AG04450 (cell line): ENCODE data around the gene CLVS2. TPM values are rescaled to one million over a fixed set of nuclear protein-coding genes. Genes with fewer than 3 reads are reported as not detected.

Experiments used
- CTCF ChIA-PET: fragments of 300-600, 350-600 bp; formaldehyde crosslinking; extraction: SDS; loops from one replicate; lab custom pipeline; 2022; ENCODE audit warnings: antibody characterized with exemption, inconsistent platforms; lab: Charles Lee
- POLR2A ChIA-PET: fragments of 350-600 bp; formaldehyde crosslinking; extraction: SDS; loops from one replicate; lab custom pipeline; 2021; ENCODE audit warnings: antibody characterized with exemption, inconsistent platforms; lab: Yijun Ruan, JAX
- DNase-seq: peaks from one replicate; pipeline ENCODE4 v3.0.0-alpha.2; 2011; ENCODE audit warnings: low read depth, low spot score
- H3K27ac ChIP-seq: one replicate; pipeline ENCODE4 v1.5.1; 2012; ENCODE audit warnings: low read depth, low read length, control low read depth
- H3K27me3 ChIP-seq: one replicate; pipeline ENCODE4 v1.6.0; 2012; ENCODE audit warnings: low read length; ENCODE audit not compliant: control insufficient read depth, insufficient read depth
- H3K4me3 ChIP-seq: 2 replicates; pipeline ENCODE4 v1.5.1; 2011; ENCODE audit warnings: mild to moderate bottlenecking, low read depth, low read length, control low read depth
- H3K9me3 ChIP-seq: 2 replicates; pipeline ENCODE4 v1.5.1; 2012; ENCODE audit warnings: low read length; ENCODE audit not compliant: control insufficient read depth, insufficient read depth
- polyA plus RNA-seq: library from polyadenylated mRNA; depleted of rRNA; stranded (reverse); fragments of >200 nt; gene quantifications from 2 replicates; pipeline ENCODE4 v1.2.3, GENCODE V29; 2011
- TF ChIP-seq, protein P1 (sequence below): IDR thresholded peaks from 2 replicates; pipeline ENCODE4 v1.5.1; 2011; ENCODE audit warnings: low read depth, low read length, control low read depth, inconsistent platforms

CLVS2 gene
- polyA plus RNA-seq, 1 experiment = not detected

DNA sequence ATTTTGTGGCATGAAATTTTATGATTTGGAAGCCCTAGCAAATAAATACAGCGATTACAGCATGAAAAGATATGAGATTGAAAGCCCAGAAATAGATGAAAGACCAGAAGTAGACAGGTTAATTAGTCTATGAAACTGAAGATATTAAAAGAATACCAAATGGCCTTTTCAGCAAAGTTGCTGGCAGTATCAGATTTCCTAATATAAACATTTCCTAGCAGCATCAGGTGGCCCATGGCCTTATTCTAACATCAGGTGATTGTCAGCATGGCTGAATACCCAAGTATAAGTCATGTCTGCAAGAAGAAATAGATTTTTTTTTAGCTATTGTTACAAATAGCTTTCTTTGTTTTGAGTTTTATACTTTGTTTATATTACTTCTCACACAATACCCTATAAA is 93.2 kb downstream of the CLVS2 start:
- TF ChIP-seq, protein P1, sequence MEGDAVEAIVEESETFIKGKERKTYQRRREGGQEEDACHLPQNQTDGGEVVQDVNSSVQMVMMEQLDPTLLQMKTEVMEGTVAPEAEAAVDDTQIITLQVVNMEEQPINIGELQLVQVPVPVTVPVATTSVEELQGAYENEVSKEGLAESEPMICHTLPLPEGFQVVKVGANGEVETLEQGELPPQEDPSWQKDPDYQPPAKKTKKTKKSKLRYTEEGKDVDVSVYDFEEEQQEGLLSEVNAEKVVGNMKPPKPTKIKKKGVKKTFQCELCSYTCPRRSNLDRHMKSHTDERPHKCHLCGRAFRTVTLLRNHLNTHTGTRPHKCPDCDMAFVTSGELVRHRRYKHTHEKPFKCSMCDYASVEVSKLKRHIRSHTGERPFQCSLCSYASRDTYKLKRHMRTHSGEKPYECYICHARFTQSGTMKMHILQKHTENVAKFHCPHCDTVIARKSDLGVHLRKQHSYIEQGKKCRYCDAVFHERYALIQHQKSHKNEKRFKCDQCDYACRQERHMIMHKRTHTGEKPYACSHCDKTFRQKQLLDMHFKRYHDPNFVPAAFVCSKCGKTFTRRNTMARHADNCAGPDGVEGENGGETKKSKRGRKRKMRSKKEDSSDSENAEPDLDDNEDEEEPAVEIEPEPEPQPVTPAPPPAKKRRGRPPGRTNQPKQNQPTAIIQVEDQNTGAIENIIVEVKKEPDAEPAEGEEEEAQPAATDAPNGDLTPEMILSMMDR = no peak
- Histone ChIP-seq H3K4me3 (no peak overlapping the region), H3K27me3 (no peaks in the 10 kb centered on the region), H3K27ac (no peak overlapping the region), H3K9me3 (no peaks in the 10 kb centered on the region)
- ChIA-PET CTCF (no interaction called here), POLR2A (no interaction called here)
- DNase-seq = no peak

DNA sequence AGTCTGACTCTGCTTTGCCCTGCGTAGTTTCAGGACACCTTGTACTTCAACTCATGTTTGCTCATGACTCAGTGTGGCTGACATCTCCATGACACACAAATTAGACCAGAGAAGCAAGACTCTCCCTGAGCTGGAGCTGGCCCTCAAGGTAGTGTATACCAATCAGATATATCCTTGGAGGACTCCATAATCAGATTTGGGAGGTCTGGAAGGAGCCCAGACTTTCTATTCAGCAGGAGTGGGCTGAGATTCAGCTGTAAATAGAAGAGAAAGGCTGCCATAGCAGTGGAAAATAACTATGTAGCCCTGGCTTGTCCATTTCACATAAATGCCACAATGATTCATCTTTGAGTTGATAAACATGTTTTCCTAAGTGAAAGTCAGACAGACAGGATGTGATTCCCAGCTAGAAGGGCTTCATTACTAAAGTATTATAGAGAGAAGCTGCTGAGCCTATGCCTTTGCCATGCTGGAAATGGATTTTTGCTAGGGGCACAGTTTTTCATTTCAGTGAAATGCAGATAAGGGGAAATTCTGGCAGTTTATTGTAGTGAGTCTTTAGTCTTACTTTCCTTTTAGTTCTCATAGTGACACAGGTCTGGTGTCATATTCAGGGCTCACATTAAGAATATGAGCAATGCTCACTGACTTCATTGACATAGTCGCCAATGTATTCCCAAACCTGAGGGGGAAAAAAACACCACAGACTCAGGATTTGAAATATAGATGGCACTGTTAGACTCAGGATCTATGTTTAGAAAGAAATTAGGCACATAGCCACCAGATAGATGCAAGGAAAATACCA is 95.3 kb downstream of the CLVS2 start:
- no peak for DNase-seq
- ChIA-PET CTCF (no interaction called here), POLR2A (no interaction called here)
- Histone ChIP-seq H3K27me3 (no peaks in the 10 kb centered on the region), H3K27ac (no peak overlapping the region), H3K4me3 (no peak overlapping the region), H3K9me3 (no peaks in the 10 kb centered on the region)
- TF ChIP-seq, protein P1 = no peak

DNA sequence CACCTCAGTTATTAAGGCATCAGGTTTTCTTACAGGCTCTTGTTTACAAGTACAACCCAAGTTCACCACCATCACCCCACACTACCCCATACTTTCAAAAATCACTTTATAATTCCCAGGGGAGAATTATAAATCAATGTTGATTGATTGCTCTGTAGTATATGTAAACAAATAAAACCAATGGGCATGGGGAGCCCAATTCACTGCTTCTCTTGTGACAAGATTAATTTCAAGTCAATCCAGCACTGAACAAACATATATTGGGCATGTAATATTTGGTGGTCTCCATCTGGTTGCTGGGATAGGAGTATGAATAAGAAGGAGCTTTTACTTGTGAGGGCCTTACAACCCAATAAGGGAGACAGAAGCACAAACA is 95.8 kb downstream of the CLVS2 start:
- TF ChIP-seq, protein P1 = no peak
- no peak for DNase-seq
- Histone ChIP-seq H3K9me3 (no peaks in the 10 kb centered on the region), H3K4me3 (no peak overlapping the region), H3K27me3 (no peaks in the 10 kb centered on the region), H3K27ac (no peak overlapping the region)
- POLR2A ChIA-PET = no interaction called here
- CTCF ChIA-PET = no interaction called here

DNA sequence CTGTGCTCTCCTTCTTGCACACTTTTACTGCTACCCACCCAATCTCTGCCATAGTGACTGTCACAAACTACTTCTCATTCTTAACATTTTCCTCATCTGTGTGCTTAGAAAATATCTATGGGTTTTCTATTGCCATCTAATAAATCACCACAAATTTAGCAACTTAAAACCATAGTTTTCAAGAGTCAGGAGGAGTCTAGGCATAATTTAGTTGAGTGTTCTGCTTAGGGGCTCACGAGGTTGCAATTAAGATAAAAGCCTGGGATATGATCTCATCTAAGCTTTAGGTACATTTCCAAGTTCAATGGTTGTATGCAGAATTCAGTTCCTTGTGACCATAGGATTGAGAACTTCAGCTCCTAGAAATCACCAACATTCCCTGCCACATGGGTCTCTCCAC is 98.8 kb downstream of the CLVS2 start:
- H3K4me3 ChIP-seq = no peak overlapping the region
- H3K27ac ChIP-seq = no peak overlapping the region
- ChIA-PET POLR2A (no interaction called here), CTCF (no interaction called here)
- no peaks in the 10 kb centered on the region for H3K9me3 ChIP-seq
- TF ChIP-seq, protein P1 = no peak
- no peak for DNase-seq
- H3K27me3 ChIP-seq = no peaks in the 10 kb centered on the region

DNA sequence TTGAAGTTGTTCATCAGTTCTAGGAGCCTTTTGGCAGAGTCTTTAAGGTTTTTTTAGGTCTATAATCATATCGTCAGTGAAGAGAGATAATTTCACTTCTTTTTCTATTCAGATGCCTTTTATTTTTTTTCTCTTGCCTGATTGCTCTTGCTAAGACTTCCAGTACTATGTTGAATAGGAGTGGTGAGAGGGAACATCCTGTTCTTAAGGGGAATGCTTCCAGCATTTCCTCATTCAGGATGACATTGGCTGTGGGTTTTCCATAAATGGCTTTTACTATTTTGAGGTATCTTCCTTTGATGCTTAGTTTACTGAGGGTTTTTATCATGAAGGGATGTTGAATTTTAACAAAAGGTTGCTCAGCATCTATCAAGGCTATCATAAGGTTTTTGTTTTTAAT is 109.5 kb downstream of the CLVS2 start:
- DNase-seq = no peak
- TF ChIP-seq, protein P1 = no peak
- Histone ChIP-seq H3K9me3 (peaks cover 5% of the 10 kb centered on the region; the same call in 1 of the 2 replicates), H3K27ac (no peak overlapping the region), H3K27me3 (no peaks in the 10 kb centered on the region), H3K4me3 (no peak overlapping the region)
- ChIA-PET CTCF (no interaction called here), POLR2A (no interaction called here)
